SHP77 treated with DMSO at 0.1 percent for 48 hours (cell line): Measurements from ENCODE around the gene TOMM5.

Experiments
- DNase-seq: peaks from one replicate; lab custom pipeline; 2025; lab: John Stamatoyannopoulos, UW

The TOMM5 gene

DNA sequence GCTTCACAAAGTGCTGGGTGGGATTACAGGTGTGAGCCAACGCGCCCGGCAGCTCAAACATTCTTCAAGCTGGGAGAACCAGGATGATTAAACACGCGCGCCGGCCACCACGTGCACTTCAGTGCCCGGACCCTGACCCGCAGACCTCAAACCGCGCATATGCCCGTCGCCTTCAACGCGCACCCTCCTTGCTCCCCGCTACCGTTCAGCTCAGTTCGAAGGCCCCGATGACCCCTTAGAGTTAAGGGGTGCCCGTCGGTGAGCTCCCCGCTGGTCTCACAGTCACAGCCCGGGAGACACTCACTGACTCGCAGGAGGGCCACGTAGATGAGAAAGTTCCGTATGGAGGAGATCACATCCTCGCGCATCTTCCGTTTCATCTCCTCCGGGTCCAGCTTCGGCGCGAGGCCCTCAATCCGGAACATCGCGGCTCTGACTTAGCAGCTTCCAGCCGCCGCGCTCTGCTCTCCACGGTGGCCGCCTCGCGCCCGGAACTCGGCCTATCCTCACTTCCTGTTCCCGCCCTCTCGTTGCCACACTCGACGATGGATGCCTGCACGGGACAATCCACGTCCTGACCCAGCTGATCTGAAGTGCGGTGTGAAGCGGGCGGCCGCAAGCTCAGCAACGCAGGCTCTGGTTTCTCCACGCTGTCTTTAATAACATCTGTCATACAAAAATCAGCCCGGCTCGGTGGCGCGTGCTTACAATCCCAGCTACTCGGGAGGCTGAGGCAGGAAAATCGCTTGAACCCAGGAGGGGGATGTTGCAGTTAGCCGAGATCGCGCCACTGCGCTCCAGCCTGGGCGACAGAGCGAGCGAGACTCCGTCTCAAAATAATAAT is at the start of gene TOMM5:
TSS of gene TOMM5 (minus strand) at position 490 of the 844 bp plus-strand sequence. CDS start at position 425, 65 bp downstream.
- DNase-seq: peak; percentile 28

DNA sequence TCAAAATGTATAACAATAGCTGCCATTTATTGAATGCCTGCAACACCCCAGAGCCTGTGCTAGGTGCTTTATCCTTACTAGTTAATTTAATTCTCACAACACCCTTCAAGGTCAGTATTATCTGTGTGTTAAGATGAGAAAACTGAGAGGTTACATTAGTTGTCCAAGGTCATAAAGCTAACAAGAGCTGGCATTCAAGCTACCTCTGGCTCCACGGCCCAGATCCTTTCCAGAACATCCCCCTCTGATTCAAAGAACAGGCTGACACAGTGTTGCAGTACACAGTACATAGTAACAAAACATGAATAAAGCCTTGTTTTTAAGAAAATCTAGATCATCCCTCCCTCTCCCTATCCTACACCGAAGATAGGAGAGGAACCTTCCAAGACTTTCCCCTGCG is 48.9 kb upstream of the TOMM5 start:
- no peak for DNase-seq

DNA sequence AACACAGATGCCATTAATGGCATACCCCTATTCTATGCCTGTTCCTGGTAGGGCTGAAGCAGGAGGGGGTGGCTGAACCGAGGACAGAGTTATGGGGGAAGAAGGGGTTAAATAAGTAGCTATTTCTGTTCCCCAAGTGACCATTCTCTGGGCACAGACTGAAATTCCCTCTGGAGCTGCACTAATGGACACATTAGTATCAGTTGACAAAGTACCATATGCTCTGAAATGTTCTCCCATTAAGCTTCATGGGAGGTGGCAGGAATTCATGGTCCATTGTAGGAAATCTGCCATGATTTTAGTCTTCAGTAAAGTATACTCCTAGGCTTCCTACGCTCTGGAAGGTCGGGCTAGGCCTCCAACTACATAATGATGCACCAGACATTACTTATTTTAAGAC is 47.8 kb upstream of the TOMM5 start:
- DNase-seq: no peak

DNA sequence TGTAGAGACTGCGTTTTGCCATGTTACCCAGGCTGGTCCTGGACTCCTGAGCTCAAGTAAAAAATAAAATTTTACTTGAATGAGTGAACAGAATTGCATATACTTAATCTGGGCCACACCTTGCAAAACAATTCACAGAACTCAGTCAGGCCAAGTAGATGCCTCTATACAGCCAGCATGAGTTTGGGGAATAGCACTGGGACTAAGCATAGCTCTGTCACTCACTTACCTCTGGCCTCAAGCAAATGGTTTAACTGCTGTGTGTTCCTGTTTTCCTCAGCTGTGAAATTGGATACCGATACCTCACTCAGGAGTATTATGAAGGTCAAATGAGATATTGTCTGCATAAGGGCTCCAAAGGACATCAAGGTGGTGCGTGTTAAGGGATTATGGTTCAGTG is 47.4 kb upstream of the TOMM5 start:
- no peak for DNase-seq

DNA sequence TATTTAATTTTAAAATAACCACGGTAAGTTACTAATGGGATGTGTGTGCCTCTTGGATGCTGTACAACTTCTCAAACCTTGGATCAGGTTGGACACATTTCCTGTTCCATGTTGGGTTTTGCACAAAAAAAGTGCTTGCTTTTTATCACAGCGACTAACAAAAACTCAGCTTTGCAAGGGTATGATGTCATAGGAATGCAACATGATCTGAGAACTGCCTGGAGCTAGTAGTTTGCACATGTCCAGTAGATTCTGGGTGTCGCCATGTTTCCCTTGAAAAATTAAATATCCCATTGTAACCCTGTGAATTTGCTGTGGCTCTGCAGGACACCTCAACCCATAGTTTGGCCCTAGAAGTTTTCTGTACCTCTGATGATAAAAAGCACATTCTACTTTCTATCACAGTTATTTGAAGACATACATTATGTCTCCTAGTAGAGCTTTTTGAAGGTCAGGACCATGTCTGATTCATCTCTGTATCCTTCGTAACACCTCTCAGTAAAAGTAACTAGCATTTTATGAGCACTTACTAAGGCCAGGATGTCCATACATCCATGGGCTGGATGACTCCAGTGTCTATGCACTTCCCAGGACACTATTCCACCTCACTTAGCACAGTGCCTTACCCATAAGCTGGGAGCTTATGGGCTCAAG is 46.8 kb upstream of the TOMM5 start:
- no peak for DNase-seq

DNA sequence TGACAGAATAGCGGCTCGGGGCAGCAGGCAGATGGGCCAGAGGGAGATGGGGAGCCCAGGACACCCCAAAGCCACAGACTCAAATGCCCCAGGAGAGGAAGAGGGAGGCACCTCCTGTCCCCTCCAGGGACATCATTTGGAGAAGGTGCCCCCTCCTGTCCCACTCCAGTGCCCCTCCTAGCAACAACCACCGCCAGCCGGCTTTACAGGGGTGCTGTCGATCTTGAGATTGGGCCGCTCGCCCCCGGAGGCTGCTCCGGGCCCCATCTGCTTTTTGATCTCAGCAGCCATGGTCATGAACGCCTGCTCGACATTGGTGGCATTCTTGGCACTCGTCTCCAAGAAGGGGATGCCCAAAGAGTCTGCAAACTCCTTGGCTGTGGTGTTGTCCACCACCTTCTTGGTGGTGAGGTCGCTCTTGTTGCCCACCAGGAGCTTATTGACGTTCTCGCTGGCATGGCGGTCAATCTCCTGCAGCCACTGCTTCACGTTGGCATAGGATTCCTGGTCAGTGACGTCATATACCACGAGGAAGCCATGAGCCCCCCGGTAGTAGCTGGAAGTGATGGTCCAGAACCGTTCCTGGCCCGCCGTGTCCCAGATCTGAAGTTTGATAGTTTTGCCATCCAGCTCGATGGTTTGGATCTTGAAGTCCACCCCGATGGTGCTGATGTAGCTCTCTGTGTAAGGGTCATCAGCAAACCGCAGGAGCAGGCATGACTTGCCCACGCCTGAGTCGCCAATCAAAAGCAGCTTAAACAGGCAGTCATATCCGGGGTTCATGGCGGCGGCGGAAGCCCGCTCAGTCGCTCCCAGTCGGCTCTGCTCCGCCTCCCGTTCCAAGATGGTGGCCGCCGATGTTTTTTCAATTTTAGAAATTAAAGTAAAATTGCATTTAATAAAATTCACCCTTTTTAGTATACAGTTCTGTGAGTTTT is 44.4 kb upstream of the TOMM5 start:
- DNase-seq: no peak

DNA sequence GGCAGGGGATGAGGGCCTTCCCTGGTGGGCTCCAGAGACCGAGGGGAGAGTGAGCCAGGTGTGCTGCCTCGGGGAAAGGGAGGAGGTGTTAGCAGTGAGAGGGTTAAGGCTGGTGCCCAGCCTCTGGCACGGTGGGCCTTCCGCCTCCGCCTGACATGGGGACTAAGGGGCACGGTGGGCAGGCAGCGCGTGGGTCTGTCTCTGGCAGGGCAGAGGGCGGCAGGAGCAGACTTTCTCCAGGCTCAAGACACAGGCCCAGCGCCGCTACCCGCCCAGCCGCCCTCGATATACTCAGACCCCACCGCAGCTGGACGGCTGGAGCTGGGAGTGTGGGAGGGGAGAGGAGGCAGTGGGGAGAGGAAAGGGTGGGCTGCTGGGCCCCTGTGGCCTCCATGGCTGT is 43.4 kb upstream of the TOMM5 start:
- DNase-seq: no peak

DNA sequence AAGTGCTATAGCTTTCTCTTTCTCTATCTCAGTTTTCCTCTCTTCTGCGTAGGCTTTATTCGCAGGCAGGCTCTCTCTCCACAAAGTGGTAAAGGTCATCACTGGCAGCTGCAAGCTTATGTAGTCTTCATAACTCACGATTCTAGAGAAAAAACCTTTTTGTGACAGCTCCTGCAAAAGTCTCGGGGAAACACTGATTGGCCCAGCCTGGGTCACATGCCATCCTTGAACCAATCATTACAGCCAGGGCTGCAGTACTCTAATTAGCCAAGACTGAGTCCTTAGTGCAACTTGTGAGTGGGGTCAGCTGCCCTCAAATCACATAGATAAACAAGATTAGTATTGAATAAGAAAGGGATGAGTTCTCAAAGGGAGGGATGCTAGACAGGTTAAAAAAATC is 40.1 kb upstream of the TOMM5 start:
- DNase-seq: no peak

DNA sequence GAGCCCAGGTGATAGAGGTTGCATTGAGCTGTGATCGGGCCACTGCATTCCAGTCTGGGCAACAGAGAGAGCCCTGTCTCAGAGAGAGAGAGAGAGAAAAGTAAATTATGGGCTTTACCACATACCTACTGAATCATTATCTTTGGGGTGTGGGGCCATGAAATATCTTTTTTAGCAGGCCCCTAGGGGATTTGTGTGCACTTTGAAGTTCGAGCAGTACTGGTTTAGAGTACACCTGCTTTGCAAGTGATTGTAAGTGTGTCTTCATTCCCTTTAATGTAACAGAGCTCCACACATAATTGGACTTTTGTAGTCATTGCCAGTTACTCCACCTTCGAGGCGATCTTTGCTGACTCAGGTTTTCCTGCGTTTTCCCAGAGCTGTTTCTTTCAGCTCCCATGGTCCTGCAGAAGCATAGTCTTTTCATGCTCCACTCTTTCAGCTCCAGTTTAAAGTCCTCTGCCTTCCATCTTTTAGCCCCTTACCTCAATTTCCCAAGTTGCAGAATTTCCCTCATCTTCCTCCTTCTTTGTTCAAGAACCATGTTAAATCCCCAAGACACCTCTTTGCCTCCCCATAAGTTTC is 34.4 kb upstream of the TOMM5 start:
- no peak for DNase-seq

DNA sequence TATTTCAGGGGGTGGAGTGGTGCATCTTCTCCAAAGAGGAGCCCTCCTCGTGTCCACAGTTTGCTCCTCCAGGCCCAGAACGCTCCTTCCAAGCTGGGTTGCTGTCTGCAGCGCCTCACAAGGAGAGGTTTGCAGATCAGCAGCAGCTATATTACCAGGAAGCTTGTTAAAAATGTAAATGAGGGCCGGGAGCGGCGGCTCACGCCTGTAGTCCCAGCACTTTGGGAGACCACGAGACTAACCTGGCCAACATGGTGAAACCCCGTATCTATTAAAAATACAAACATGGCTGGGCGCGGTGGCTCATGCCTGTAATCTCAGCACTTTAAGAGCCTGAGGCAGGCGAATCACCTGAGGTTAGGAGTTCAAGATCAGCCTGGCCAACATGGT is 33.4 kb upstream of the TOMM5 start:
- DNase-seq: no peak

DNA sequence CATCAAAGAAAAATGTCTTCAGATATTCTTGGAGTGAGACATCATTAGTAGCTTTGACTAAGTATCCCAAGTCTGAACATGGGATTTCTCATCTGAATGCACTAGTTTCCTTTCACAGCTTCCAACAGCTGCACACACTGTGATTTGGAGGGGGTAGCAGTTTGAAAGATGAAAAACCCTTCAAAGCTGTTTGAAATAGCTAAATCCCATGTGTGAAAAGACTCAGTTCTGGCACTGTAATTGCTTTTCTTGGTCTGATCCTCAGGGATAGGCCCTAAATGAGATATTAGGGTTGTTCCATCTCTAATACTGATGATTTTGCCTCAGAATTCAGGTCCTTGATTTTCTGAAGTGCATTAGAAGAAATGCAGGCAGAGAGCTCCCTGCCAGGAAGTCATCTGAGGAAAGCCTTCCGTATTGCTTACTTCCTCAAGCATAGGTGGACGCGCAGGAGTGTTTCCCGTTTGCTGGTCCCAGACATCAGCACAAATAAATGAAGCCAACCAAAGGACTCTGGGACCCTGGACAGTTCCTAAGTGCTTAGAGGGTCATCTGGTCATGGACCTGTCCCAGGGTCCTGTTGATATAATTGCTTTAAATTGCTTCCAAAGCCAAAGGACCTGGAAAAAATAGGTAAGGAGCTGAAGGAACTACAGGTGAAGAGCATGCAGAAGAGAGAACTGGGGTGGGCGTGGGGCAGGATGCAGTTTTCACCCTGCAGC is 32.8 kb upstream of the TOMM5 start:
- no peak for DNase-seq

DNA sequence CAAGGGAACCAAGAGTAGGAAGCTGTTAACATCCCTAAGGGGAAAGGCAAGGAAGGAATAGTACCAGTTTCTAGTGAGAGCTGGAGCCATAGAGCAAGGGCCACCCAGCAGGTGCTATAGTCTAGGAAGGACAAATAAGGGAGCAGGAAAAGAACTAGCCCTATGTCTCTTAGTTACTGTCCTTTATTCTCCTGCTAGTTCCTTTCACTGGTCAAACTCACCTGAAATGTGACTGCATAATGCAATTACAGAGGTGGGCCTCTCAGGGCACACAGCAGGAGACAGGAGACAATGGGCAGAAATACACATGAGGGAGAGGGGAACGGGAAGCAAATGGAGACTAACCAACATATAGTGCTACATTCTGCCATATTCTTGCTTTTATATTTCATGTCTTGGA is 31.7 kb upstream of the TOMM5 start:
- DNase-seq: no peak

DNA sequence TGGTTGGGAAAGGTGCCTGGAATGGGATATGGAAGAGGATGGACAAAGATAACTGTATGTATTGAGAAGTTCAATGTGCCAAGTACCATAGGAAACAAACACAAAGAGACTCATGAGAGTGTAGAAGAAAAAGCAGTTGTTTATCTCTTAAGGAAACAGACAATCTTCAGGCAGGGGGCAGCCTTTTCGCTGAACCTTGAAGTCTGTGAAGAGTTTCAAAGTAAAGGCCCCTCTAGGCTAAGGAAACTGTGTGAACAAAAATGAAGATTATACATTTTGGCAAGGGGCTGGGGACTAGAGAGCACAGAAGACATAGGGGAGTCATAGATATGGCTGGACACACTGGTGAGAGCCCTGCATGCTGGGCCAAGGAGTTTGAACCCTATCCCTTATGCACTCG is 30.9 kb upstream of the TOMM5 start:
- no peak for DNase-seq

DNA sequence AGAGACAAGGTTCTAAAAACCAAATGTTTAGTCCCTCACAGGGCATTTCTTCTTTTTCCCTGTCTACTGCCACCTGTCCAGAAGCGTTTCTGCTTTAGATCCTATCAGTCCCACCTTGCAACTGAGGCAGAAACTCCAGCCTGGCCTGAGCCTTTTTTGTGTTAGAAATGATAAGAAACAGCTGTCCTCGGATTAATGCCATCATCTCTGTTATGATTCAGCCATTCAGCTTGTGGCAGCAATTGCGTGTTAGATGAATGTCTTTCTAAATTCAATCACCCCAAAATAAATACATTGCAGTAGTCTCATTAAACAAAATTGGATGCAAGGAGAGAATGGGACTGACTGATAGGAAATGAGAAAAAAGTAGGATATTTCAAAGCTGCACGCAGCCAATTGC is 30.1 kb upstream of the TOMM5 start:
- DNase-seq: no peak

DNA sequence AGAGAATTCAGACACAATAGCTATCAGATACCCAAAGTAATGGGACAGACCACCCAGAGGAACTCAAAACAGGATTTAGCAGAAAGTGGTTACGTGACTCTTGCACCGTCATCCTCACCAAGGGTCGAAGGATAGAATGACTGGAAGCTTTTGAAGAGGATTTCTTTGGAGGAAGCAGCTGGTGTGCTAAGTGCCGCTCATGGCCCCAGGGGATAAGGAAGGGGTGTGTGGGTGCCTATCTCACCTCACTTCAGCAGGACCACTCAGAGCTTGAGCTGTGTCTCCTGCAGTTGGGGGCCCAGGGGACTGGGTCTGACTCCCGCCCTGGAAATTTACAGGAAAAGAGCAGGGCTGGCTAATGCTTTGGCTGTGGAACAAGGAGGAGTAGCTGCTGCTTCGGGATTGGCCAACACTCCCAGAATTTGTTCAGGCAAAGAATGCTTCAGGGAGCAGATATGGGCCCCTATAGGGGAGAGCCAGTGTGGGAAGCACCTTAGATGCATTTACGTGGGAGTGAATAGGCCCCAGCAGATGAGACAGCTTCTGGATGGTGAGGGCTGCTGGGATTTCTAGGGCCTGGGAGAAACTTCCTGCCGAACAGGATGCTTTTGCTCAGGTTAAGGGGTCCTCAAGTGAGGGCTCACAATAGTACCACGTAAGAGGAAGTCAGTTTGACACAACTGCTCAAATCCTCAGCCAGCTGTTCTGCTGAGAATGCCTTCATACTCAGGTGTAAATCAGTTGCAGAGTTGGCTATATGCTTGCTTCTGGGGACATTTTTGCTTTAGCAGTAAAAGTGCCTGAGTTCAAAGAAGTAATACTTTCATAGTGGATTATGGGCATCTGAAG is 29.1 kb upstream of the TOMM5 start:
- no peak for DNase-seq

DNA sequence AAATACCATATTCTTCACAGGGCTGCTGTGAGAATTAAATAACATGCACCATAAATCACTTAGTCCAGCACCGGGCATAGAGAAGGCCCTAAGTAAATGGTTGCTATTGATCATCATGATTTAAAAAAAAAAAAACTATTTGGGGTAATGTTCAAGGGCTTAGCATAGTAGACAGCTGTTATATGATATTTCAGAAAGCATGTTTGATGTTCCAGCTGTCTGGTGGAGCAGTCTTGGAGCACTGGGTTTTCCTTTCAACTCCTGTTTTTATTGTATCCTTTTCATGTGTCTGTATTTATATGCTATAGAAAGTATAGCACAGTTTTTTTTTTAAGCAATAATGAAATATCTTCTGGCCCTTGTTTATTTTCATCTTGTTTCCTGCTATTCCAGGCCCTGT is 28.0 kb upstream of the TOMM5 start:
- DNase-seq: no peak

DNA sequence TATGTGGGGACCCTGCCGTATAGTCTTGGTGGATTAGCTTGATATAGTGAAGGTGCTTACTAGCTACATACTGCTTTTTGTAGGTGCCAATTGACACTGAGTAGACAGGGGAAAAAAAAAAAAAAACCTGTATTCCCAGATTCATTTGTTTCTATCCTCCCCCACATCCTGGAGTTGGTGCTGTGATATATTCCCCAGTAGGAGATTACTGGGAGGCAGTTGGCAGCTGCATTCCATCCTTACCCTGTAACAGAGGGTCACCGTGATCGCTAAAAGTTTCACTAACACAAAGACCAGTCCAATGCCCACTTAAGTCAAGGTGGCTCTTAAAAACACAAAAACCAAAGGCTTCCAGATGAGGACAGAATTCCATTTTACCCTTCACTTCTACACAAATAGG is 27.4 kb upstream of the TOMM5 start:
- no peak for DNase-seq

DNA sequence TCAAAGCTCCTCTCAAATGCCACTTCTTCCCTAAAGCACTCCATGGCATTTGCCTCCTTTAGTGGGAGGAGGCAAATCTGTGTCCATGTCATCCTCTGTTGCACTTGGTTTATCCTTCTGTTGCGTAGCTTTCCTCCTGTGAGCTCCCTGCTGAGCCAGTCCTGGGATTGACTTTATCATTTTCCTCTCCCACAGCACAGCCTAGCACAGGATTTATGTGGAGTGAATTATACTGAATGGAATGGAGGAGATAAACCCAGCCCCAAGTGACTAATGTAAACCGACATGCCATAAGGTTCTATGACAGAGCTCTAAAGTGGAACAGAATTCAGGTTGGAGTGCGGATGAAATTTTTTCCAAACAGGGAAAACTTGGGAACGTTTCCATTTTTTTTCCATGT is 26.4 kb upstream of the TOMM5 start:
- no peak for DNase-seq

DNA sequence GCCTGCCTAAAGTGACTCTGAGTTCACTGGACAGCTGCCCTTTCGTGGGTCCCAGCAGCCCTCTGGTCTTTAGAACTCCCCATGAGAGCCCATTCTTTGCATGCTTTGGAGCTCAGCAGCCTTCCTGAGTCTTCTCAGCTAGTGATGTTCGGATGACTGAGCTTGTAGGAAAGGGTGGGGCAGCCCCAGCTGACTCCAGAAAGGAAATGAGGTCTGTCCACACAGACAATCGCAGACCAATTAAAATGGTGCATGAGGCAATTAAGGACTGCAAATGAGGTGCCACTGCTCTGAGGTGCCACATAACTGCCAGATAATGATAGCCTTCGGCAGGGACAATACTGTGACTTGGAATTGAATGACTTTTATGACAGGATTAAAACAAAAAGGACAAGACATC is 25.4 kb upstream of the TOMM5 start:
- no peak for DNase-seq

DNA sequence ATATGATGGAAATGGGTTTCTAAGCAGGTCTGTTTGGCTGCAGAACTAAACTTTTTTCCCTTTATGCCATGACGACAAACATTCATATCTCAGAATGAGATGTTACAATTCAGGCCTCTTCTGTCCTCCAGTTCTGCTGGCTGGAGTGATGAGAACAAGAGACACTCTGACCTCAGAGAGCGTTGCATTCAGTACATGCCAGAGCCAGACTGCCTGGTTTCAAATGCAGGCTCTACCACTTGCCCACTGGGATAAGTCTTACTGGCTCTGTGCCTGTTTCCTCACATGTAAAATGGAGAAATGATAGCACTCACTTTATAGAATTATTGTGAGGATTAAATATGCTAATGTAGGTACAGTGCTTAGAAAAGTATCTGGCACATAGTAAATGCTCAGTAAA is 24.8 kb upstream of the TOMM5 start:
- DNase-seq: no peak

DNA sequence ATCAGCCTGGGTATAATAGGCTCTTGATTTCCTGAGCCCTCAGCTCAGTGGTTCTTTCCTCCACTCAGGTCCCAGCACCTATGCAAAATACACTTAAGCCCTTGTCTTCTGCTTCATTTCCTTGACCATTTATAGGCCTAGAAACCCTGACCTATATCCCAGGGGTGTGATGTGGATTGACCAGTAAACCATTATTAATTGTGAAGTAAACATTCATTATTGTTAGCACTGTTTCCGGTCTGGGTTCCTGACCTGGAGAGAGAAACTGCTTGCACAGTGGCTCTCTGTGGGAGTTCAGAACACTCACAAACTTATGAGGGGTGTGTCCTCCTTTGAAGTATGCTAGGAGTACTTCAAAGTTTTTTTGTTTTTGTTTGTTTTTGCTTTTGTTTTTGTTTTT is 19.6 kb upstream of the TOMM5 start:
- no peak for DNase-seq
